Measurements from ENCODE around the gene TOM1L1.

Gene TOM1L1

DNA sequence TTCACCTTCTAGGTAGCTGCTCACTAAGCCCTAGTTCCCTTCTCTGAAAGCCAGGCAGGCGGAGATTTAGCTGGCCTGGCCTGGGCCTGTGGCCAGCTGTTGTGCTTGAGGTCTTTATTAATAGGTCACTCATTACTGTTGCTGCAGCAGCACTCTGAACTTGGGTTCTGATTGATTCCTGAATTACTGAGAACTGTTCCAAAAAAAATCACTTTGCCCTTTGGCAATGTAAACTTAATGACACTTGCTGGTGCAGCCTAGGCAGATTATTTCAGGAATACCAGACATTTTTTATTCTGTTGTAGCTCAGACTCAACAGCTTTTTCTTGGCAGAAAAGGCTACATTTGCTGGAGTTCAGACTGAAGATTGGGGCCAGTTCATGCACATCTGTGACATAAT lies 2.7 kb downstream of the TOM1L1 start:
- no peak for TF ChIP-seq FOXP2 (optimal IDR thresholded peaks at IDR 0.05; ENCODE audit: borderline replicate concordance, extremely low read depth, extremely low read length, insufficient read depth)
- TF ChIP-seq SIN3A (IDR thresholded peaks at IDR 0.05; ENCODE audit: borderline replicate concordance, insufficient read depth, low read length) = no peak
- TF ChIP-seq POLR2AphosphoS5 (IDR thresholded peaks at IDR 0.05; ENCODE audit: low read depth, low read length) = no peak

- no peak for TF ChIP-seq REST (IDR thresholded peaks at IDR 0.05; ENCODE audit: insufficient read depth in 1 of 2, low read depth in 2 of 2, low read length in 2 of 2)
- TF ChIP-seq TAF1 (IDR thresholded peaks at IDR 0.05; ENCODE audit: borderline replicate concordance, insufficient read depth, low read length) = no peak
- TF ChIP-seq SIN3A (IDR thresholded peaks at IDR 0.05; ENCODE audit: borderline replicate concordance, insufficient read depth, low read length) = no peak
- TF ChIP-seq FOXP2 (optimal IDR thresholded peaks at IDR 0.05; ENCODE audit: borderline replicate concordance, extremely low read depth, extremely low read length, insufficient read depth) = no peak
- TF ChIP-seq POLR2AphosphoS5 (IDR thresholded peaks at IDR 0.05; ENCODE audit: low read depth, low read length) = no peak
Observed at GRCh38 chr17:54906683-54907082, 6.0 kb downstream of the TOM1L1 start.

DNA sequence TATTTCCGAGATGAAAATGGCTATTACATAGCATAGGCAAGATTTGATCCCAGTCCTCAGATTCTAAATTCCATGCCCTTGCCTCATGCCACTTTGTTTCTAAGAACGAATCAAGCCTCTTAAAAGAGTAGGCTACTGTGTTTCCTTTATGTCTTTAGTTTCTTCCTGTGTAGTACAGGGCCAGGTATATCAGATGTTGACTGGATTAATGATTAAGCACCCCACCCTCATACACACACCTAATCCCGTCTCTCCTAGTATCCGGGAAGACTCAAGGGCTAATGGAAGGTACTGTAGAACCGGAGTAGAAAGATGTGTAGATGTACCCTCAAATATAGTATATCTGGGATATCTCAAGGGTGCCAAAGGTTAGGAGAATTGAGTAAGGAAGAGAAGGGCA lies 6.7 kb downstream of the TOM1L1 start:
- TF ChIP-seq REST (IDR thresholded peaks at IDR 0.05; ENCODE audit: insufficient read depth in 1 of 2, low read depth in 2 of 2, low read length in 2 of 2) = no peak
- no peak for TF ChIP-seq SIN3A (IDR thresholded peaks at IDR 0.05; ENCODE audit: borderline replicate concordance, insufficient read depth, low read length)
- no peak for TF ChIP-seq POLR2AphosphoS5 (IDR thresholded peaks at IDR 0.05; ENCODE audit: low read depth, low read length)
- no peak for TF ChIP-seq TAF1 (IDR thresholded peaks at IDR 0.05; ENCODE audit: borderline replicate concordance, insufficient read depth, low read length)
- TF ChIP-seq FOXP2 (optimal IDR thresholded peaks at IDR 0.05; ENCODE audit: borderline replicate concordance, extremely low read depth, extremely low read length, insufficient read depth) = no peak

- no peak for TF ChIP-seq POLR2AphosphoS5 (IDR thresholded peaks at IDR 0.05; ENCODE audit: low read depth, low read length)
- no peak for TF ChIP-seq SIN3A (IDR thresholded peaks at IDR 0.05; ENCODE audit: borderline replicate concordance, insufficient read depth, low read length)
- TF ChIP-seq FOXP2 (optimal IDR thresholded peaks at IDR 0.05; ENCODE audit: borderline replicate concordance, extremely low read depth, extremely low read length, insufficient read depth) = no peak
- TF ChIP-seq TAF1 (IDR thresholded peaks at IDR 0.05; ENCODE audit: borderline replicate concordance, insufficient read depth, low read length) = no peak
- no peak for TF ChIP-seq REST (IDR thresholded peaks at IDR 0.05; ENCODE audit: insufficient read depth in 1 of 2, low read depth in 2 of 2, low read length in 2 of 2)
Observed at GRCh38 chr17:54909766-54910165, 9.1 kb downstream of the TOM1L1 start.

GRCh38 chr17:54916721-54917120 lies 16.1 kb downstream of the TOM1L1 start:
- TF ChIP-seq REST (IDR thresholded peaks at IDR 0.05; ENCODE audit: insufficient read depth in 1 of 2, low read depth in 2 of 2, low read length in 2 of 2) (no peak), TAF1 (IDR thresholded peaks at IDR 0.05; ENCODE audit: borderline replicate concordance, insufficient read depth, low read length) (no peak), POLR2AphosphoS5 (IDR thresholded peaks at IDR 0.05; ENCODE audit: low read depth, low read length) (no peak), FOXP2 (optimal IDR thresholded peaks at IDR 0.05; ENCODE audit: borderline replicate concordance, extremely low read depth, extremely low read length, insufficient read depth) (no peak), SIN3A (IDR thresholded peaks at IDR 0.05; ENCODE audit: borderline replicate concordance, insufficient read depth, low read length) (no peak)
